Measurements from ENCODE around the gene FAM219A.

GRCh38 chr9:34501372-34501771, 43.0 kb upstream of the FAM219A start:
- no peak for TF ChIP-seq GATA2 (IDR thresholded peaks at IDR 0.05; ENCODE audit: low read depth, low read length)
- TF ChIP-seq GATA3 (IDR thresholded peaks at IDR 0.05; ENCODE audit: low read depth, low read length), result no peak

All from SH-SY5Y (cell line).